HG02610 (cell line): ENCODE data around the gene MYCT1.

ENCODE experiments used
- ATAC-seq: cut with Tn5 transposase; IDR thresholded peaks from one replicate; pipeline ENCODE4 v1.9.1; 2021; ENCODE audit warnings: mild to moderate bottlenecking, moderate library complexity; ENCODE audit not compliant: unreplicated experiment

MYCT1 gene

DNA sequence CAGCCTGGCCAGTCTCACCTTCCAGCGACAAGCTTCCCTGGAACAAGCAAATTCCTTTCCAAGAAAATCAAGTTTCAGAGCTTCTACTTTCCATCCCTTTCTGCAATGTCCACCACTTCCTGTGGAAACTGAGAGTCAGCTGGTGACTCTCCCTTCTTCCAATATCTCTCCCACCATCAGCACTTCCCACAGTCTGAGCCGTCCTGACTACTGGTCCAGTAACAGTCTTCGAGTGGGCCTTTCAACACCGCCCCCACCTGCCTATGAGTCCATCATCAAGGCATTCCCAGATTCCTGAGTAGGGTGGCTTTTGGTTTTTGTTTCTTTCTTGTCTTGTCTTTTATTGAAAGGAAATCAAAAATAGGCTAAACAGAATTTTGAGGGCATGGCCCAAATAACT lies 24.3 kb downstream of the MYCT1 start:
- ATAC-seq: no peak

- no peak for ATAC-seq
These were observed 25.7 kb downstream of the MYCT1 start for GRCh38 chr6:152723398-152723797.

DNA sequence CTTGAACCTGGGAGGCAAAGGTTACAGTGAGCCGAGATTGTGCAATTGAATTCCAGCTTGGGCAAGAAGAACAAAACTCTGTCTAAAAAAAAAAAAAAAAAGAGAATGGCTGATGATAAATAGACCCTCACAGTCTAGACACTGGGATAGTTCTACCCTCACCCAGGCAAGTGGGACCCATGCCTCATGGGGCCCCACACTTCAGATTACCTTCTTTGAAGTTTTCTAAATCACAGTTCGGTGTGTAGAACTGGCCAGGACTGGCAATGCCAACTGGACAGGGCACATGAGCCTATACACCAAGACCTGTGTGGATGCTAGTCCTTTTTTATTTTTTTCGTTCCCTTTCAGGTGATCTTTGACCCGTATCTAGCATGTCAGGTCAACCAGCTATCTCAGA lies 28.6 kb downstream of the MYCT1 start:
- no peak for ATAC-seq

DNA sequence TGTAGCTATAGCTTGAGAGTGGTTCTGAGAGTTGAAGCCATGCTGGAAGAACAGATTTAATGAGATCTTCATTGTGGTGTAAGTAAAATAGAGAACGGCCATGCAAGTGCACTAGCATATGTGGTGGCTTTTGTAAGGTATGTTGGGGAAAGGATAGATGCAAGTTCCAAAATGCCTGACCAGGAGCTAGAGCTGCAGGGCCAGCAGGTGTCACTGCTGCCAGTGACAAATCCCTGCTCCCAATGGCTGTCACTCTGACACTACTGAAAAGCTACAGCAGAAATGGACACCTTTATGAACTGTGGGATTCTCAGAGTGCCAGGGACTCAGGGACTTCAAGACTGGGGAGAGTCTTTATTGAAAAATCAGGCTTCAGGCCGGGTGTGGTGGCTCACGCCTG lies 29.8 kb downstream of the MYCT1 start:
- no peak for ATAC-seq

DNA sequence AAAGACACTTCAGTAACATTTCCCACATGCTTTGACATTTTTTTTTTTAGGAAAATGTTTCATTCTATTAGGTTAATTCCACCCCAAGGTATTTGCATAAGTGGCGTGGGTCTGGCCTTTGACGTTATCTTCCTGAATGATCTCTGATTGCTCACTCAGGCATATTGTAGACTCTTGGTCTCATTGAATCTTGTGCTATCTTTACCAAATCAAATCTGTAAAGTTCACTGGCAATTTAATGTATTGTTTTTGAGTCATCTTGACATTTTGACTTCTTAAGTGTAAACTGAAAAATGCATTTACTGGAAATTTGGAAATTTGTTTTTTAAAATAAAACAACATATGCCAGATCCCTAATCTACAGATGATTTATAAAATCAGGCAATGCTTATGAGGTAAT lies 36.9 kb downstream of the MYCT1 start:
- ATAC-seq: no peak

DNA sequence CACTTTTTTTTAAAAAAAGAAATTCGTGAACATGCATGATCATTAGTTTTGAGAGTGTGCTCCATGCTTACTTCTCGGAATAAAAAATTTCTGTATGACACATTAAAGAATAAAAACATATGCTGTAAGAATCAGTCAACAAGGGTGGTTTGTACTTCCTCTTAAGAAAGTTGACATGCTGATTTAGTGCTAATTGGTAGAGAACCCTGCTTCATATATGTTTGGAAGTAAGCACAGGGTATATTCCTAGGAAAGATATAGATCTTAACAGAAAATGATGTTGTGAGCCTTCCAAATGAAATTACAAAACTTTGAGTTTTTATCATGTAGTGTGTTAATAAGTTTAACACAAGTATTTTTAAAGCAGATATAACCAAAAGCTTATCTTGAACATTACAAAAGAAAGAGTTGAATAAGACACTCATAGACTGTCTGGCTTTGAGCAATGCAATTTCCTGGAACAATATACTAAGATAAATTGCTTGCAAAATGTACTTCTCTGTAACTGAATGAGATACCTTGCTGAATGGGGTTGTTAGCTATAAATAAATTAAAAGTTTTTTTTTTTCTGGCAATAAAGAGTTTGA lies 39.1 kb downstream of the MYCT1 start:
- ATAC-seq: no peak

DNA sequence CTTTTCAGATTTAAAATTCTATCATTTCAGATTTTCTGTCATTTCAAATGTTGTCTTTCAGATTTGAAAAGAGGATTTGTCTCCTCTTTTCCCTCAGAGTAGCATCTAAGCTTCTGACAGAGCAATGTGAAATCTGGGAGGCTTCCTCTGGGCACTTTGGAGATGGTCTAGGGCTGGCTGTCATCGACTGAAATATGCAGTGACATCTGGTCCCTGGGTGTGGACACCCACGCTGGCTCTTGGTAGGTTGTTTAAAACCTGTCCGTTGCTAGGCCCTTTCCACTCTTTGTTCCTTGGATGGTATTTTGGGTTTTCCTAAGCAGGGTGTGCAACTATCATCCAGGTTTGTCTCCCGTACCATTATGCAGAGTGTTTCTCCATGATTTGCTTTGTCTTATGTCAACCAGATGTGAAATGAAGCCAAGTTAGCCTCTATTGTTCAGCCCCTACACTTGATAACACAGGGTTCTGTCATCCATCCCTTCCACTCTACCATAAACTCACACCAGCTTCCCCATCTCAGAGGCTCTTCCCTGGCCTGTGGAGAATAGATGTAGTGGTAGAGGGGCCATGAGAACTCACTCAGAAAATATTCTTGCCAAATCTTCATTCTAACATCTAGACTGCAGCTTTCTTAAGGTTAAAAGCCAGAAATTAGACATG lies 47.9 kb downstream of the MYCT1 start:
- ATAC-seq: no peak

- ATAC-seq: no peak
These were observed 48.5 kb downstream of the MYCT1 start for GRCh38 chr6:152746172-152746553.

DNA sequence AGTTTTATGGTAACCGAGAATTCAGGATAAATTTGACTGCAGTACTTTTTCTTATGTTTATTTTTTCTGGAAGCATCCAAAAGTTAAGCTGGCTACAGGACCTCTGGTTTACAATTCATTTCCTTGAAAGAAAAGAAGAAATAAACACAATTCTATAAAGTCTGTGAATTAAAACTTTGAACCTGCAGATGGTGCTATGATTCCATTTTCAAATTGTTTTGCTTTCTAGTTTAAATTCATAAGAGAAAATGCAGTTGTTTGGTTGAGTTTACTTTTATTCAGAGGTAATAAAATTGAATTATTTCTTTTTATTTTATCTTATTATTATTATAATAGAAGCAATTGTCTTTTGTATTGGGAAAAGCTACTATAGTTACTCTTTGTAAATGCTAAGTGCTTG lies 51.1 kb downstream of the MYCT1 start:
- ATAC-seq: no peak

DNA sequence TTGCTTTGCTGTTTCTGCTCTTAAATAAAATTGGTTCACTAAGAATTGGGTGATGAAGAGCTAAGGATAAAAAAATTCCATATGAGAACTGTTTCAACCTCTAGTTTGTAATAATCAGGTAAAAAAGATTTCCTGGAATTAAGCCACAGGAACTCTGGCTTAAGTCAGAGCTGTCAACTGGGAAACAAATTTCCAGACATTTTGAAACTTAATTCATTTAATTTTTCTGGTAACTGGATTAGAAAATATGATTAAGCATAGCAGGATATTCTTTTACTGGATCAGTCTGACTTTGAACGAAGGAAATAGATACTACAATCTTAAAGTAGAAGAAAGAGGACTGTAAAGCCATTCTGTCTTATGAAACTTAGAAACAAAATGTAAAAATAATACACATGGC lies 51.6 kb downstream of the MYCT1 start:
- ATAC-seq: no peak

- ATAC-seq: no peak
These were observed 53.0 kb downstream of the MYCT1 start, which contains the start of gene VIP for GRCh38 chr6:152750694-152751093. TSS of gene VIP (plus strand) at chr6:152750797. CDS start at chr6:152752178, 1,381 bp downstream.

DNA sequence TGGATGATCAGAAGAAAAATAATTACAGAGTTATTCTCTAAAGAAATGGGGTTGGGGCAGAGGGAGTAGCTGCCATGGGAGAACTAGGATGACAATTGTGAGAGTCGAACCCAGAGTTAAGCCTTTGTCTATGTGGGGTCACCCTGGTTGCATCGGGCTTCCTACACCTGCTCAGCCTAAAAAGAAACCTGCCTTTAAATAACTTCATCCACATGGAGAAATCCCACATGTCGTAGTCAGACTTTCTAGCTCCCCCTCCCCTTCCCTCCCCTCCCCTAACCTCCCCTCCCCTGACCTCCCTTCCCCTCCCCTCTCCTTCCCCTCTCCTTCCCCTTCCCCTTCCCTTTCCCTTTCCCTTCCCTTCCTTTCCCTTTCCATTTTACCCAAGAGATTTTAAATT lies 67.6 kb downstream of the MYCT1 start:
- ATAC-seq: no peak

DNA sequence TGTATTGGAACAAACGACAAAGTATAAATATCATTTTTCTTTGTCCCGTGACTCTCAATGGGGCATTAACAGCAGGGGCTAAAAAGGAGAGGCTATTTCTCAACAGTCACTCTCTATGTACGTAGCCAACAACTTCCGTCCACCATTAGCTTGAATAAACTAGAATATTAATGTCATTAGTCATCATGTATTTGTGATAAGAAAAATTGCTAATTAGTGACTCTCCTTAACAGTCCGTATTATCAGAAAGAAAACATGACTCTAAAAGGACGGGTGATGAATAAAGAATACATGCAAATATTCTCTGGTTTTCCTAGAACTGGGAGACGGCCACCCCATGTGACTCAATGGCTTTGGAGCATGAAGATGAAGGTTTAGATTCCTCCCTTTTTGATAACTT lies 71.5 kb downstream of the MYCT1 start:
- ATAC-seq: no peak

DNA sequence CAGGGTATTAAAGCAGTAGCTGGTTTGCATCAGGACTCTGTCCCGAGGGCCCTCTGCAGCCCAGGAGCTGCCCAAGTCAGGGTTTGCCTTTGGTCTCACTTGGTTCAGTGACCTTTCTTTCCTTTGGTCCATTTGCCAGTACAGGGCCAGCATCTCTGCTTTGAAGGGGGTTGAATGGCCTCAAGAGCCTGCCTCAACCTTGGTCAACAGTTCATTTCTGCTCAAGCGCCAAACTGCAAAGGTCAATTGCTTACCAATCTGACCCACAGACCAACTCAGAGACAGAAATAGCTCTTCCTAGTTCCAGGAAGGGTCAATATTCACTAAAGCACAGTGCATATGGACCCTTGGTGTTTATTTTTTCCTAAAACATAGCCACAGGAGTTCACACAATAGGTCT lies 72.3 kb downstream of the MYCT1 start:
- ATAC-seq: no peak

DNA sequence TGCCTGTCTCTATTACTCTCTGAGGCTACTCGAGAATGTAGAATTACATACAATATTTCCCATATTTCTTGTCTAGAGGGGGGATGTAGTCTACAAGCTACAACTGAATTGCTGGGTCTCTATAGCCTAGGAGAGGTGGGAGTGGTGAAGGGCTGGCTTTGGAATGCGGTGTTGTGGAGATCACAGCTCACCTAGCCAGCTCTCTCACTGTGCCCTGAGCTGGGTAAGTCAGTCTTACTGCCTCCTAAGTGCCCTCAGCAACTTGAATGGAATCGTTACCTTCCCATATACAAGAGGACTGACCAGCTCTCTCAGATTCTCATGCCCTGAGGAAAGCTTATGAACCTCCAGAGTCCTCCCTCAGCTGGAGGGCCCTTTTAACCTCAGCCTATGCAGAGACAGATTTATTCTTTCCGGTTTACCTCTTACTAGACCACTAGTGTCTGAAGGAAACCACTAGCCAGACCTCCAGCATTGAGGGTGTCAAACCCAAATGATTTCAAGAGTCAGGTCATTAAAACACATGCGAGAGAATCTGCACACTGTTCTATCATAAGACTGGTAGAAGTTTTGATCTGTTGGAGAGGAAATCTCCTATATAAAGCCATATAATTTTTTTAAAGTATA lies 73.5 kb downstream of the MYCT1 start:
- ATAC-seq: no peak
